ENCODE data around the gene IFI30.

Gene IFI30

GRCh38 chr19:18223860-18224524, 50.4 kb downstream of the IFI30 start:
- no peak for DNase-seq (ENCODE audit: extremely low read depth in 1 of 2, low read depth in 1 of 2)

GRCh38 chr19:18224525-18225354, 51.1 kb downstream of the IFI30 start:
- DNase-seq (ENCODE audit: extremely low read depth in 1 of 2, low read depth in 1 of 2): peak; percentile 50 to 56

- no peak for DNase-seq (ENCODE audit: extremely low read depth in 1 of 2, low read depth in 1 of 2)
These were observed 51.7 kb downstream of the IFI30 start for GRCh38 chr19:18225355-18225701.

GRCh38 chr19:18225702-18226468, 52.3 kb downstream of the IFI30 start, which contains the start of gene PDE4C:
Gene PDE4C, minus strand, starts transcription at chr19:18226438. Its CDS starts 23 bp downstream, at chr19:18226415.
- DNase-seq (ENCODE audit: extremely low read depth in 1 of 2, low read depth in 1 of 2): no peak

- DNase-seq (ENCODE audit: extremely low read depth in 1 of 2, low read depth in 1 of 2): no peak
These were observed 53.6 kb downstream of the IFI30 start for GRCh38 chr19:18226956-18227780.

Measured in activated CD8-positive, alpha-beta memory T cell treated with anti-CD3 and anti-CD28 coated beads for 1 hour (primary cell).